ENCODE measurements around the gene TCTA.

Gene TCTA

DNA sequence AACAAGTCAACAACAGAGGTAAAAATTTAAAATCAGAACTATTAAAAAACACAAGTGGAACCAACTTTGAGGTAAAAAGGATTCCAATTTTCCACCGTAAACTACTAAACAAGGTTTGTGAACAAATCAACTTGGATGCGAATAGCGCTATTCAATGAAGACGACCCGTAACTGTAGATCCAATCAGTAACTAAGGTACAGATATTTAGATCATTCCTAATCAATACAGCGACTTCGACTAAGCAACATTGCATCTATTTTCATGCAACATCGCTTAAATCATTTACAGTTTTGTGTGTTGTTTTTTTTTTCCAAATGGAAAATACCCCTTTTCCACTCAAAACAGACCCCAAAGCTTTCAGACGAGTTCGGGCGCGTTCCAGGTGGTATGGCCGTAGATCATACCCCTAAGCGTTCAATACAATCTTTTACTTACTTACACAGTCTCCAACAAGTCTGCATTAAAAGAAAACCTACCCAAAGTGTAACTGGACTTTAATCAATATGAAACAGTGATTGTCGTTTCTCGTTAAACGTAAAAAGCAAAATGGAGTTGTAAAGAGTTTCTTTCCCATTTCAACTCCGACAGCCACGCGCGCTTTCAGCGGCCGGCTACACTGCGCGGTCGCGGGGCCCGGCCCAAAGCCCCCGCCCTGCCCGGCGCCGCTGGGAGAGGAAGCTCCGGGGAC lies 1.2 kb upstream of the TCTA start:
- no peak for DNase-seq

DNA sequence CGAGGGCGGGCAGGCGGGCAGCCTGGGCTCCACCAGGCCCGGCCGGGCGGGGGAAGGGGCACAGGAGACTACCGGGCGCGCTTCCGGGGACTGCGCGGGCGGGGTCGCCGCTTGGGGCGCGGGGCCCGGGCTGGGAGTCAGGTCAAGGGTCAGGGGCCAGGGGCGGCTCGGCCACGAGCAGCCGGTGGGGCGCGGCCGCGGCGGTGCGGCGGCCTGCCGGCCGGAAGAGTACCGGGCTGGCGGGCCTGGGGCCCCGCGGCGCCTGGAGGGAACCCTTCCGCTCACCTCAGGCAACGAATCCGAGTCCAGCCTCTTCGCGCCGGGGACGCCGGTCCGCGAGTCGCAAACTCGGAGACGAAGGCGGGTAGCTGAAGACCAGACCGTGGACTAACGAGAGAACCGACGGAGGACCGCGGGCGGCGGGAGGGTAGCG lies 672 bp upstream of the TCTA start:
- DNase-seq: peak in 1 of 2 experiments; percentile 49

DNA sequence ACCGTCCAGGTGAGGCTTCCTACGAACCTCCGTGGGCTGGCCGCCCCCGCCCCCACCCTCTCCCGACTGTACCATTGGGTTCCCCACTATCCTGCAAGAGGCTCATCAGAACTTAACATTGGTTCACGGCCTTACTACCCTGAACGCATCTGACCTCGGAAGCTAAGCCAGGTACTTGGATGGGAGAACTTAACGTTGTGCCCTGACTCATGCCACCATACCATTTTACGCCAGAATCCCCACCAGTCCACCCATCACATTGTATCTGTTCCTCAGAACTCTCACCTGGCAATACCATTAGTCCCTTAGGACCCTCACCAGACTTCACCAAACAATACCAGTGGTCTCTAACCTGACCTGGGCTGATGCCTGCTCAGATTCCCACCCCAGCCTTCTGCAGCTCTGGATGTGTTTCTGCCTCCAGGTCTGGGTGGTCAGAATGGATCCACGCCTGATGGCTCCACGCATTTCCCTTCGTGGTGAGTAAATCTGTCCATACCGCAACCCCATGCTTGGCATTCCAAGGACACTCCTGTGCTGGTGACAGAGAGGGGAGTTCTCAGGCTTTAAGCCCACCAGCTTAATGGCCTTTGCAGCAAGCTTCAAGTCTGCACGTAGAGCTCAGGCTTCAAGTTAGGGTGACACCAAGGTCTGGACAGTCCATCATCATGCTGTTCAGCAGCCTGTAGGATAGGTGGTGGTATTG lies 562 bp downstream of the TCTA start:
- no peak for DNase-seq

GRCh38 chr3:49413338-49413734 lies 1.1 kb downstream of the TCTA start:
- no peak for DNase-seq

DNA sequence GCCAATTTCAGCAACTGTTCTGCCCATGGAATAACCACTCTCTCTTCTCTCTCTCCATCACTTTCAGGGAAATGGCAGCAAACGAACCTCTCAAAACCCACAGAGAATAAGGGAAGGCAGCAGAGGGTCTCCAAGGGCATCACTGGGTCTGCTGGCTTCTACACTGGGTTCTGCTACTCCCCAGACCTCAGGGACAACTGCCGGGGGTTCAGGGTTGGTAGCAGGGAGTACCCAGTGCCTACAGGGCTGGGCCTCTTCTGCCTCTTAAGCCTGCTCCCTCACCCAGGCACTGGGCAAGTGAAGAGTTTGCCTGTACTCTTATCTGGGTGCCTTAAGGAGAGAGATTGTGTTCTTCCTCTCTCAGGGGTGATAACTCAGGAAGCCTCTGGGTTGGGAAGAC lies 2.5 kb downstream of the TCTA start:
- DNase-seq: no peak

DNA sequence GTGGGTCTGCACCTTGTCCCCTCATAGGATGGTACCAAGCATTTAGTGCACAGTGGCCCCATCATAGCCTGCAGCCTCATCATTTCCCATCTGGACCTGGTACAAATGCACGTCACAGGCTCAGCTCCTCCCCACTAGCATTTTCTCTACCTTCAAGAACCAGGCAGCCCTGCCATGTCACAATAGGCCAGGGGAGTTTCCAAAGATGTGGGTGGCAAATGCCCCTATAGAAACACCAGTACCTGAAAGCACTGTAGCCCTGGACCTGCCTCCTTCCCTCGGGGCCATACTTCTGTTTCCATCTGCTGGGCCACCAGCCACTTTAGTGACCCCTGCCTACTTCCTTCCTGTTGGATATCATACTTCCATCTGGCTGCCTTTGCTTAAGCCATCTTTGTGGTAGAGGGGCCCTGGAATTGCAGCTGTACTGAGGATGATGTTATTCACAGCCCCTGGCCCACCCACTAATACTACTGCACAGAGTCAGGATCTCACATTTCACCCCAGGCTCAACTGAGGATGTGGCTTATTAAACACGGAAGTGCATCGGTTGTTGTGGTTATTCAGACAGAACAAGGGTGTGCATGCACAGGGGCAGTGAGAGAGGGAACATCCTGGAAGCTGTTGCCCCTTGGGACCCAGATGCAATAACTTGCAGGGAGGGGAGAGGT lies 3.8 kb downstream of the TCTA start:
- no peak for DNase-seq

DNA sequence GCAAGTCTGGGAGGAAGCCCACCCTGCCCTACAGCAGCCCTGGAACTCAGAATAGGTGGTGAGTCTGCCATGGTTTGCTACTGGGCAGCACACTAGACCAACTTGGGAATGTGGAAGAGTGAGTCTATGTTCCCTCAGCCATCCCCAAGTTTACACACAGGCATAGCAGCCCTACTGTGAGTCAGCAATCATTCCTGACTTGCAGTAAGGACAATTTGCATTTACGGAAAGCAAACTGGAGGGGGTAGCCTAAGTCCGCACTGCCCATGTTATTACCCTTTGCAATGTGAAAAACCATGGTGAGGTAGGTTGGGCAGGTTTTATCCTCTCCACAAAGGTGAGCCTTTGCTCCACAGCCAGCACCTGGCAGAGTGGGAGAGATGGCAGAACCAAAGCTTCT lies 4.6 kb downstream of the TCTA start:
- no peak for DNase-seq

DNA sequence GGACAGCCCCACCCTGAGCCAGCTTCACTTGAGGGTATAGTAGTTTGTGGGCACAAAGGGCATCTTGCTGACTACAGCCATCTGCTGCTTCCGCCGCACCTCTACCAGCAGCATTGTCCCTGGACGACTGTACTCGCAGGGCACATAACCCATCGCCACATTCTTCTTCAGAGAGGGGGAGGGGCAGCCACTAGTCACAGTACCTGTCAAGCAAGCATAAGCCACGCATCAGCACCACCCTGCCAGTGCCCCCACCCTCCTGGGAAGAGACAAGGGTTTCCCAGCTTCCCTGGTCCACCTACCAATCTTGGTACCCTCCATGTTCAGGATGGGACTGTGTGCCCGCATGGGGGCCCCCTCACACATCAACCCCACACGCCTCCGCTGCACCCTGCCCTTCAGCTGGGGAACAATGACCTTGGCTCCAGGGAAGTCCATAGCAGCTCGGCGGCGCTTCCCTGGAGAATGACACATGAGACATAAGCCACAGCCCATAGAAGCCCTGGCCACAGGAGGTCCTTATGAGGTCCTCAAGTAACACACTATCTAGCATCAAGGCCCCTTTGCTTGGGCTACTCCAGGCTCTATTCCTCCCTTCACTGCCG lies 5.4 kb downstream of the TCTA start:
- no peak for DNase-seq

DNA sequence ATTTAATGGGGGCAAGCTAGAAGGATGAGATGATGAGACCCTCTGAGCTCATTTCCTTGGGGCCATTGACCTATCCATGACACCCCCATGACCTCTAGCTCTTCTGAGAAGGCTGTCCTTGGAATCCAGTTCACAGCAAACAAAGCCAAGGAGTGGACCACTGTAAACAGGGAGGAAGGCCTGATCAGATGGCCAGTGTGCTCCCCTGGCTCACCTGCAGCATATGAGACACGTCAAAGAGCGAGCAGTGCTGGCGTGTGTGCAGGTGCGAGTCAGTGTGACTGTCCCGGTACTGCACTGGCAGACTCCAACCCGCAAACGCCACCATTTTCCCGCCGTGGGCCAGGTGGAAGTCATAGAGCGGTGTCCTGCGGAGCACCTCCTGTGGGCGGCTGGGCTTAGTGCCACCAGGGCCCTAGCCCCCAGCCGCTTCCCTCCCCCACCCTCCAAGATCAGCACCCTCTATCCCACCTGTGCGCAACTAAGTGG lies 9.7 kb downstream of the TCTA start:
- no peak for DNase-seq

- no peak for DNase-seq
Observed at GRCh38 chr3:49422379-49423248, 10.4 kb downstream of the TCTA start, which contains the start of gene AMT. Gene AMT (minus strand): TSS chr3:49422473. CDS start chr3:49422450, 23 bp downstream.

DNA sequence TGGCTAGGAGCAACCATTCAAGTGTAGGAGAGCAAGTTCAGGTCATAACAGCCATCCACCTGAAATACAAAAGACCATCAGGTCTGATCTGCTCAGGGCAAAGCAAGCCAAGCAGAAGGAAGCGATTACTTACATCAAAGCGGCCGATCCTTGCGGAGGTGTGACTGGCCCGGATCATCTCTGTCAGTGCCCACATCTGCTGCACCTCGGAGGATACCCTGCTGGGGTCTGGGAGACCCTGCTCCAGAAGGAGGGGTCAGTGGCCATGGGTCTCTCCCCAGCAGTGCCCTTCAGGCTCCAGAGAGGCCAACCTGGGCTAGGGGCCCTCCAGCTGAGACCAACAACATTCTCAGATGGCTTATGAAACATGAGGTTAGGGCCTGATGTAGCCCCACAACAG lies 12.6 kb downstream of the TCTA start:
- no peak for DNase-seq

DNA sequence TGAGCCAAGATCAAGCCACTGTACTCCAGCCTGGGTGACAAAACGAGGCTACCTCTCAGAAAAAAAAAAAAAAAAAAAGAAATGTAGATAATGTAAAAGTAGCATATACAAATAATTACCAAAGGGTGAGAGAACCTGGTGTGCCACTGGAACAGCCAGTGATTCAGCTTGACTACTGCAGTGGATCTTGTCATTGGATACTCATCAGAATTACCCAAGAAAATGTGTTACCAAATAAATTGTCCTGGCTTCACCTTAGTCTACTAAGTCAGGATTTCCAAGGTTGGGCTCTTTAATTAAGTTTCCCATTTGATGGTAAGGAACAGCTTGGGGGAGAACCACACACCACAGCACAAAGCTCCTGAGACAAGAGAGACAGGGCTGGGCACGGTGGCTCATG lies 15.4 kb downstream of the TCTA start:
- no peak for DNase-seq

DNA sequence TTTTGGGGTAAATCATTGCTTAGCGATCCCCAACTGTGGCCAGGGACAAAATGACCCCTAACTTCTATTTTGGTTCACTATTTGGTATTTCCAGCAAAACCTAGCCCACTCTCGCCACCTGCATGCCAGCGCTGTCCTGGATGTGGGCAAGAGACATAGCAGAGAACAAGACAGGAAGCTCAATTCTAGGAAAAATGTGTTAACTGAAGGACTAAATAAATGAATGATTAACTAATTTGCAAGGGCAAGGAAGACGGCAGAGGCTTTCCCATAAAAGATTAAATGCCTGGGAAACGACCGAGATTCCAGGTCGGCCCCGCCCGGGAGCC lies 16.5 kb downstream of the TCTA start:
- DNase-seq: no peak

- no peak for DNase-seq
Observed at GRCh38 chr3:49434731-49435130, 22.5 kb downstream of the TCTA start.

DNA sequence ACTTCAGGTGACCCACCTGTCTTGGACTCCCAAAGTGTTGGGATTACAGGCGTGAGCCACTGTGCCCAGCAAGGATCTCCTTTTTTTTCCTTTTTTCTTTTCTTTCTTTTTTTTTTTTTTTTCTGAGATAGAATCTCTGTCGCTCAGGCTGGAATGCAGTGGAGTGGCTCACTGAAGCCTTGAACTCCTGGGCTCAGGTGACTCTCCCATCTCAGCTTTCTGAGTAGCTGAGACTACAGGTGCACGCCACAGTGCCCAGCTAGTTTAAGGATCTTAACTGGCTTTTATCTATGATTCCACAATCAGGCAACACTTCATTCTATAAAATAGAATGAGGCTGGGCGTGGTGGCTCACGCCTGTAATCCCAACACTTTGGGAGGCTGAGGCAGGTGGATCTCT lies 33.2 kb downstream of the TCTA start:
- no peak for DNase-seq

GRCh38 chr3:49453621-49454020 lies 41.4 kb downstream of the TCTA start:
- no peak for DNase-seq

- no peak for DNase-seq
Observed at GRCh38 chr3:49454458-49454857, 42.2 kb downstream of the TCTA start.

DNA sequence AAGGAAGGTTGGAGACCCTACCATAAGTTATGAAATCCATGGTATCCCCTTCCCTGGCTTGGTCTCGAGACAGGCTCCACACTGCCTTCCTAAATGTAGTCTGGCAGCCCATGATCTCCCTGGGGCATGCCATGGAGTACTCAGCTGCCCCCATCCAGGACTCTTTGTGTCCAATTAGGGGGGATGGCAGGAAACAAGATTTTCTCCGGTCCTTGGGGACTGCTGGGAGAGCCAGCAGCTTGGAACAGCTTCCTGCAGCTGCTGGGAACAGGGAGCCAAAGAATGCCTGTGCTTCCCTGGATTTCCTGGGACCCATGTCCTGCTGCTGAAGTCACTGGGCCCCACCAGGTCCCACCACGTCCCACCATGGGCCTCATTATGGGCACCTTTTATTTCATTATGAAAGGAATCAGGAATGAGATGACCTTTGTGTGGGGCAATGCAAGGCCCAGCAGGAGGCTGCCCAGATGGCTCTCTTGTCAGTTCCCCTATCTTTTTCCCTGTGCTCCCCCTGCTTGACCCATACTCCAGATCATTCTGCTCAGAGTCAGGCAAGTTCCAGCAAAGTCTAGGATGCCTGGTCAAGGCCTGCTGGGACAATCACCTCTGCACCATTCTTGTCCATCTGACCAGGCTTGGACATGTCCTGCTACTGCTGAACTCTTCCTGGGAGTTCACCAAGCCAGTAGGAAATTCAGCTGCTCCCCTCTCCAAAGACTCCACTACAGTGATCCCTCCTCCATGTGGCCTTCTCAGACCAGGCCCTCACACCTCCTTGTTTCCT lies 42.9 kb downstream of the TCTA start:
- DNase-seq: no peak

DNA sequence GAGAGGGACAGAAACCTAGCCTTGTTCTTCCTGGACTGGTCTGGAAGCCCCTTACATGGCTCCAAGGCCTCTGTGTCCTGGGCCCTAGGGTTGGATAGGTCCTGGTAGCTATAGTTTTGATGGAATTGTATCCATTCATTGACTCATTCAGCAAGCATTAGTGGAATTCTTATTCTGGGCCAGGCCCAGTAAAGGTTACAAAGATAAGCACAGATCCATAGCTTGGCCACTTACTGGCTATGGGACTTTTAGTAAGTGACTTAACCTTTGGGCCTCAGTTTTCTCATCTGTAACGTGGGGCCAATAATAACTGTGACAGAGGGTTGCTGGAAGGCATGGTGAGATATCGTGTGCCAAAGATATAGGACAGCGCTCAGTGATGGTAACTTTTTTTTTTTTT lies 44.2 kb downstream of the TCTA start:
- no peak for DNase-seq

- no peak for DNase-seq
Observed at GRCh38 chr3:49460188-49460890, 48.1 kb downstream of the TCTA start.

- DNase-seq: no peak
Observed at GRCh38 chr3:49460956-49461355, 48.7 kb downstream of the TCTA start.
